Measurements from ENCODE around the gene NEK6.

NEK6 gene

DNA sequence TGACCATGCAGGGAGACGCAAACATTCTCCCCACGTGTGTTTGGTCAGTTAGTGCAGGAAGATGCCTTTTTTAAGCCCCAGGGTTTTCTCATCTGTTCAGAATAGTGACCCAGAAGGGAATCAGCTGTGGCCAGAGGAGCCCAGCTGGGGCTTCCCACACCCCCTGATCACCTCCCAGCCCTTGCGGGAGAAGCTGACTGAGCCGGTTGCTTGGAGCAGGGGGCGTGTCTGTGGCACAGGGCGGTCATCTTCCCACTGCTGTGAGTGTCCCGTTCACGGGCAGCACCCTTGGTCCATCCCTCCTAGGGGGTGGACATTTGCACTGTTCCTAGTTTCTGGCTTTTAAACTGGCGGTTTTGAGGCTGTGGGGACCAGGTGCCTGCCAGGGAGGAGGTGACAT is 69.7 kb downstream of the NEK6 start:
- H3K27me3 ChIP-seq (ENCODE audit: control insufficient read depth, insufficient read depth, low read length) = no peaks in the 10 kb centered on the region
- no peak overlapping the region for H3K9ac ChIP-seq (ENCODE audit: low read depth, low read length)
- no peak overlapping the region for H3K4me3 ChIP-seq (ENCODE audit: low read depth, low read length)
- 0 out of 2 replicates have a peak, but pooled peaks cover 2% of the 10 kb centered on the region for H3K36me3 ChIP-seq (ENCODE audit: control insufficient read depth, insufficient read depth, low read length)
- H3K9me3 ChIP-seq (ENCODE audit: control insufficient read depth, insufficient read depth, low read length) = no peaks in the 10 kb centered on the region
- no peak overlapping the region for H3K27ac ChIP-seq (ENCODE audit: low read depth, low read length)
- no peaks in the 10 kb centered on the region for H3K4me1 ChIP-seq (ENCODE audit: control insufficient read depth, insufficient read depth, low read length)

DNA sequence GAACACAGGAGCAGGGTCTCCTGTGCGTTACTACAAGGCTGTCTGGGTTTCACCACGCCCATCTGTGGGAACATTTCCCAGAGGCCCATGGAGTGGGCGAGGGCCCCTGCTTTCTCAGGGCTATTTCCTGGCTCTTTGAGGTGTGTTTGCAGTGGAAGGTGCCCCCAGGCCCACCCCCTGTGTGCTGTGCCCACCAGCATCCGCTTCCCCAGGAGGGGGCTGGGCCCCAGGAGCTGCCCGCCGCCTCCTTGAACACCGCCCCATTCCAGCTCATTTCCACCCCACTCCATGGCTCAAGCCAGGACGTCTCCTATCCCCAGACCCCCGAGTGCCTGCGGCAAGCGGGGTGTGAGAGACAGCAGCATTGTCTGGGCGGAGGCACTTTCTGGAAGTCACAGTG is 70.5 kb downstream of the NEK6 start:
- Histone ChIP-seq H3K4me1 (ENCODE audit: control insufficient read depth, insufficient read depth, low read length) (no peaks in the 10 kb centered on the region), H3K27me3 (ENCODE audit: control insufficient read depth, insufficient read depth, low read length) (no peaks in the 10 kb centered on the region), H3K36me3 (ENCODE audit: control insufficient read depth, insufficient read depth, low read length) (0 out of 2 replicates have a peak, but pooled peaks cover 2% of the 10 kb centered on the region), H3K4me3 (ENCODE audit: low read depth, low read length) (no peak overlapping the region), H3K27ac (ENCODE audit: low read depth, low read length) (no peak overlapping the region), H3K9ac (ENCODE audit: low read depth, low read length) (no peak overlapping the region), H3K9me3 (ENCODE audit: control insufficient read depth, insufficient read depth, low read length) (no peaks in the 10 kb centered on the region)

DNA sequence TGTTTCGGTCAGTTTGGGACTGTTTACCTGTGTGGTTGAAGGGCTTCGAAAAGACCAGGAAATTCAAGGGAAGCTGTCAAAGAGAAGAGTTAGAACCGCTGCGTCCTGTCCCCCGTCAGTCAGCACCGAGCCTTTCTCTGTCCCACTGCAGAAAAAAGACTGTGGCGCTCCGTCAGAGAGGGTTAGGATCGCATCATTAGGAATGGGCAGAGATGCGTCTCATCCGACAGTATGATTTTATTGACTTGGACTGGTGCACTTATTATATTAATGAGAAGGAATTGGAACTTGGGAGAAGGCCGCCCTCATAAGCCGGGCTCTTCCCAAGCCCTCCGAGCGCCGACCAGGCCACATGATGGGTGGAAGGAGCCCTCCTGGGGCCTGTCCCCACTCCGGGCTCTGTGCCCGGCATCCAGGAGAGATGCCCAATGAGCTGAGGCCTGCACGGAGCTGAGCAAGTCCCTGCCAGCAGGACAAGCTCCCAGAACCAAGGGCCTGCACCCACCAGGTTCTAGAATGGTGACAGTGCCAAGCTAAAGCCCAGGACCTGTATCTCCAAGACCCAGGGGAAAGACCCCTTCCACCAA is 71.5 kb downstream of the NEK6 start:
- Histone ChIP-seq H3K9ac (ENCODE audit: low read depth, low read length) (no peak overlapping the region), H3K4me1 (ENCODE audit: control insufficient read depth, insufficient read depth, low read length) (no peaks in the 10 kb centered on the region), H3K27me3 (ENCODE audit: control insufficient read depth, insufficient read depth, low read length) (no peaks in the 10 kb centered on the region), H3K9me3 (ENCODE audit: control insufficient read depth, insufficient read depth, low read length) (no peaks in the 10 kb centered on the region), H3K27ac (ENCODE audit: low read depth, low read length) (no peak overlapping the region), H3K4me3 (ENCODE audit: low read depth, low read length) (no peak overlapping the region), H3K36me3 (ENCODE audit: control insufficient read depth, insufficient read depth, low read length) (0 out of 2 replicates have a peak, but pooled peaks cover 2% of the 10 kb centered on the region)

DNA sequence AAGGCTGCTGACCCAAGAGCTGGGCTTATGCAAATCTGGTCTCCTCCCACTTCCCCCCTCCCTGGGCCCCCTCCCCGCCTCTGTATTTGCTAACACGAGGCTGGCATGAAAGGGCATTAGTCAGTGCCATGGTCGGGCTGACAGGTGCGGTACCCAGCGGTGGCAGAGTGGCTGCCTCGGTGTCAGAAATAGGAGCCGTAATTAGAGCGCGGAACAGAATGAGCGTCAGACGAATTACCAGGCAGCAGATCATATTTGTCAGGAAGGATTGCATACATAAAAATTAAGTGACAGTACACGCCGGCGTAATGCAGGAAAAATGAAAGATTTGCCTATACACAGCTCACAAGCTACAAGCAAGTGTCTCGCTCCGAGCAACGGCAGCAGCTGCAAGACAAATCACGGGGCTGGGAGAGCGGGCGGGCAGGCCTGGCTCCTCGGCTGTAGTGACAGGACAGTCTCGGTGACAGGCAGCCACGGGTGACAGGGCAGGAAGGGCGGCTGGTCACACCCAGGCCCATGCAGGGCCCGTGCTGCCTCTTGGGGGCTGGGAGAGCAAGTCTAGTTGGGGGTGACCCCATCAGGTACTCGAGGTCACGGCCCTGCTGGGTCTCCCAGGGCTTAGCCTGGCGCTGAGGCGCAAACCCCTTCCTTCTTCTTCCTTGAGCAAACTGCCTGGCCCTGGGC is 72.4 kb downstream of the NEK6 start:
- Histone ChIP-seq H3K36me3 (ENCODE audit: control insufficient read depth, insufficient read depth, low read length) (0 out of 2 replicates have a peak, but pooled peaks cover 2% of the 10 kb centered on the region), H3K27ac (ENCODE audit: low read depth, low read length) (no peak overlapping the region), H3K4me1 (ENCODE audit: control insufficient read depth, insufficient read depth, low read length) (no peaks in the 10 kb centered on the region), H3K9ac (ENCODE audit: low read depth, low read length) (no peak overlapping the region), H3K4me3 (ENCODE audit: low read depth, low read length) (no peak overlapping the region), H3K9me3 (ENCODE audit: control insufficient read depth, insufficient read depth, low read length) (no peaks in the 10 kb centered on the region), H3K27me3 (ENCODE audit: control insufficient read depth, insufficient read depth, low read length) (no peaks in the 10 kb centered on the region)

DNA sequence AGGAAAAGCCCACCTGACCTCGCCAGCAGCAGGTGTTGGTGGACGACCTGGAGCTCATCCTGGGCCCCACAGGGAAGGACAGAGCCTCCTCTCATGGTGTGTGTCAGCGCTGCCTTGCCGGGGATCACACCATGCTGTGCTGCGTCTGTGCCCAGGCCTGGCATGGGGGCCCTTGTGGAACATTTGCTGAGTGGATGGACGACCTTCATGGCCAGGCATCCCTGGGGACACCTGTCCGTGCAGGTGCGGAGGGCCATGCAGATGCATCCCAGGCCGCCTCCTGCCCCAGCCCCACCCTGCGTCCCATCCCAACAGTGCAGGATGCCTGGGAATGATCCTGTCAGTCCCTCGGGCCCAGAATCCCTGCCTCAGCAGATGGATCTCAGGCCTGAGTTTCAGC is 73.8 kb downstream of the NEK6 start:
- Histone ChIP-seq H3K36me3 (ENCODE audit: control insufficient read depth, insufficient read depth, low read length) (0 out of 2 replicates have a peak, but pooled peaks cover 2% of the 10 kb centered on the region), H3K27ac (ENCODE audit: low read depth, low read length) (no peak overlapping the region), H3K27me3 (ENCODE audit: control insufficient read depth, insufficient read depth, low read length) (no peaks in the 10 kb centered on the region), H3K4me1 (ENCODE audit: control insufficient read depth, insufficient read depth, low read length) (no peaks in the 10 kb centered on the region), H3K9ac (ENCODE audit: low read depth, low read length) (no peak overlapping the region), H3K4me3 (ENCODE audit: low read depth, low read length) (no peak overlapping the region), H3K9me3 (ENCODE audit: control insufficient read depth, insufficient read depth, low read length) (no peaks in the 10 kb centered on the region)

DNA sequence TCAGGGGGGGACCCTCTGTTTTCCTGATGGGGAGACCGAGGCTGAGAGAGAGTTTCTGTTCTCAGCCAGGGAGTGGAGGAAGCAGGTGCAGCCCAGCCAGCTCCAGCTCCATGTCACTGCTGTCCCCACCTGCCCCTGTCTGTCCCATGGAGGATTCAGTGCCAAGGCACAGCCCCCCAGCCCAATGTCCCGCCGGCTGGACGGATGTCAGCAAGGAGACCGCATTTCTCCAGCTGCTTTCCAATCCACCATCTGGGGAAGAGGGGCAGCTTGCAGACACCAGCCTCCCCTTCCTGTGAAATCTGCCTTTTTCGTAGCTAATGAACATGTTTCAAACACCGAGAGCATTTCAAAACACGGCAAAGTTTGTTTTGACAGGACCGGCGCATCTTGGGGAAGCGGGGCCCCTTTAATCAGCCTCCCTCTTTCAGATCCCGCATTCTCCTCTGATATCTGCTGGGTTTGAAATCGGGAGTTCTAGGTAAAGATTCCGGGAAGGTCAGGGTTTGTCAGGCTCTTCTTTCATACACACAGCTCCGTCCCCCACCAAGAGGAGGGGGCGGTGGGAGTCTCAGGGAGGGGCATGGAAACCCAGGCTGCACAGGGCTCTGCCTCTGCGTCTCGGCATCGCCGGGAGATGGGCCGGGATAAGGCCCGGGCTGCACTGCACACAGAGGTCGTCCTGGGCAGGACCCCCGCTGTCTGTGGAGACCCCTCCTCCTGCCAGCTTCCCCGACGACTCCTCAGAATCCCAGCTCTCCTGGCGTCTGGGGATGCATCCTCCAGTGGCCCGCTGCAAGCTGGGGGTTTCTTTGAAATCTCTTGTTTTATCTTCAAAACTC is 74.8 kb downstream of the NEK6 start:
- no peaks in the 10 kb centered on the region for H3K9me3 ChIP-seq (ENCODE audit: control insufficient read depth, insufficient read depth, low read length)
- no peak overlapping the region for H3K9ac ChIP-seq (ENCODE audit: low read depth, low read length)
- H3K4me1 ChIP-seq (ENCODE audit: control insufficient read depth, insufficient read depth, low read length) = no peaks in the 10 kb centered on the region
- no peak overlapping the region for H3K27ac ChIP-seq (ENCODE audit: low read depth, low read length)
- H3K36me3 ChIP-seq (ENCODE audit: control insufficient read depth, insufficient read depth, low read length) = 0 out of 2 replicates have a peak, but pooled peaks cover 2% of the 10 kb centered on the region
- no peak overlapping the region for H3K4me3 ChIP-seq (ENCODE audit: low read depth, low read length)
- no peaks in the 10 kb centered on the region for H3K27me3 ChIP-seq (ENCODE audit: control insufficient read depth, insufficient read depth, low read length)

DNA sequence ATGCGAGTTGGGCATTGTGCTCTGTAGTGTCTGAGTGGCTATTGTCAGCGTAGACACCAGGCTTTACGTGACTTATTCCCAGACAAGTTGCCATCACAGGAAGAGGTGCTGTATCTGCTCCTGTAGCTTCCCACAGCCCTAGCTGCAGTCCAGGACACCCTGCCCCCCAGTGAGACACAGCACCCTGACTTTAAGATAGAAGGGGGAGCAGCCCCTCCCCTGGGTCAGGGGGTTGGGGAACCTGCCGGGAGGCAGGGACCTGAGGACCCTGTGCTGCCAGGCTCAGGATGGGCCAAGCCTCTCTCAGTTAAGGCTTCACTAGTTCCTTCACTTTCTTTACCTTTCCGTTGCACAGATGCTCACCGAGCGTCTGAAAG is 75.4 kb downstream of the NEK6 start:
- H3K9me3 ChIP-seq (ENCODE audit: control insufficient read depth, insufficient read depth, low read length) = no peaks in the 10 kb centered on the region
- H3K4me3 ChIP-seq (ENCODE audit: low read depth, low read length) = no peak overlapping the region
- H3K4me1 ChIP-seq (ENCODE audit: control insufficient read depth, insufficient read depth, low read length) = no peaks in the 10 kb centered on the region
- H3K27ac ChIP-seq (ENCODE audit: low read depth, low read length) = no peak overlapping the region
- no peaks in the 10 kb centered on the region for H3K27me3 ChIP-seq (ENCODE audit: control insufficient read depth, insufficient read depth, low read length)
- H3K9ac ChIP-seq (ENCODE audit: low read depth, low read length) = no peak overlapping the region
- no peaks in the 10 kb centered on the region for H3K36me3 ChIP-seq (ENCODE audit: control insufficient read depth, insufficient read depth, low read length)

DNA sequence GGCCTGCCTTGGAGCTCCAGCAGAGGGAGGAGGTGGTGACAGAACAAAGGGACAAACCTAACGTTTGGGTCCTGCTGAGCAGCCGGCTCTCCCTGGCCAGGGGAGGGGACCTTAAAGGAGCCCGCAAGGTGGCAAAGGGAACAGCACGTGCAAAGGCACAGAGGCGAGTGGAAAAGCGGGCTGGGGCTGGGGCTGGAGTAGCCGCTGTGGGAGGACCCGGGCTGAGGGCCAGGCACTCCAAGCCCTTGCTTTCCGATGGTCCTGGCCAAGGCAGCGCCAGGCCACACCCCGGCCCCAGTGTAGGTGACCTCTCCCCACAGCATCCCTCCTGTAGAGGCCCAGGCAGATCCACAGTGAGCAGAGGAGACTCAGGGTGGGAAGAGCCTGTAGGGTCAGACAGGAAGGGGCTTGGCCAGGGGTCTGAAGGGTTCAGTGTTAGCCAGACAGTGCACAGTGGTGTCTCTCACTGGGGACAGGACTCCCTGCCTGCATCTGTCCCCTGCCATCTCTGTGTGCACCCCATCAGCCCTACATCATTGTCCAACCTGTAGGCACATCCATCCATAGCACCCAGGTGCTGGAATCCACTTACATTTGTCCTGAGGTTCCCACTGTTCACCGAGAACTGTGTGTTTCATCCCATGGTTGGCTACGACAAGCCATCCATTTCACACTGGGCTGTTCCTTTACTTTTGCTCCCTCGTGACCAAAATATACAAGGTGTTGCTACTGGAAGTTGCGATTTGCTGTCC is 77.0 kb downstream of the NEK6 start:
- Histone ChIP-seq H3K4me3 (ENCODE audit: low read depth, low read length) (no peak overlapping the region), H3K9me3 (ENCODE audit: control insufficient read depth, insufficient read depth, low read length) (no peaks in the 10 kb centered on the region), H3K4me1 (ENCODE audit: control insufficient read depth, insufficient read depth, low read length) (peaks cover 3% of the 10 kb centered on the region; the same call in 1 of the 2 replicates), H3K9ac (ENCODE audit: low read depth, low read length) (no peak overlapping the region), H3K27me3 (ENCODE audit: control insufficient read depth, insufficient read depth, low read length) (no peaks in the 10 kb centered on the region), H3K27ac (ENCODE audit: low read depth, low read length) (no peak overlapping the region), H3K36me3 (ENCODE audit: control insufficient read depth, insufficient read depth, low read length) (no peaks in the 10 kb centered on the region)

DNA sequence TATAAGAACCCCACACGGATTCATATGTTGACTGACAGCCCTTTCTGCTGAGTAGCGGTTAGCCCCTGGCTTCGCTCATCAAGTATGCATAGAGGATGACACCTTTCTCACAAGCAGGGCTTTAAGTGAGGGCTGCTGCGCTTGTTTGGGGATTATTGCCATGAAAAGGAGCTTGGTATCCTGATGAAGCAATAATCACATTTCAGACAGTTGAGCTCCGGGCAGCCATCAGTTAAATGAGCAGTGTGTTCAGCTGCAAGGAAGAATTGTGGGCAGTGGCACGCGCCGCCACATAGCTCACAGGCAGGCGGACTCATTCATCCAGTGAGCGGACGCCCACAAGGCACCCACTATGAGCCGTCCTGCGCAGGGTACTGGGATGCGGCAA is 77.6 kb downstream of the NEK6 start:
- H3K36me3 ChIP-seq (ENCODE audit: control insufficient read depth, insufficient read depth, low read length) = no peaks in the 10 kb centered on the region
- H3K9ac ChIP-seq (ENCODE audit: low read depth, low read length) = no peak overlapping the region
- H3K27ac ChIP-seq (ENCODE audit: low read depth, low read length) = no peak overlapping the region
- no peaks in the 10 kb centered on the region for H3K9me3 ChIP-seq (ENCODE audit: control insufficient read depth, insufficient read depth, low read length)
- H3K4me1 ChIP-seq (ENCODE audit: control insufficient read depth, insufficient read depth, low read length) = peaks cover 6% of the 10 kb centered on the region; the same call in 1 of the 2 replicates
- H3K27me3 ChIP-seq (ENCODE audit: control insufficient read depth, insufficient read depth, low read length) = no peaks in the 10 kb centered on the region
- no peak overlapping the region for H3K4me3 ChIP-seq (ENCODE audit: low read depth, low read length)

DNA sequence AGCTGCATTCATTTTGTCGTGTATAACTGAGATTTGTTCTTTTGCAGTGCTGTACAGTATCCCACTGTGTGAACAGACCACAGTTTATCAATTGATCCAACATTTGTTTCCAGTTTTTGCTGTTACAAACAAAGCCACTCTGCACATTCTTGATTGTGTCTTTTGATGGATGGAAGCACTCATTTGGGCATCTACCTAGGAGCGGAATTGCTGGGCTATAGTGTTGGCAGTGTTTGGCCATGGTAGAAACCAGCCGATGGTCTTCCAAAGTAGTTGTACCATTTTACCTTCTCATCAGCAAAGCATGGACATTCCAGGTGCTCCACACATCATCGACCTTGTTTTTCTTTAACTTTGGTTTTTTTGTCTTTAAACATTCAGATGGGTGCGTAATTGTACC is 79.8 kb downstream of the NEK6 start:
- no peaks in the 10 kb centered on the region for H3K36me3 ChIP-seq (ENCODE audit: control insufficient read depth, insufficient read depth, low read length)
- no peak overlapping the region for H3K27ac ChIP-seq (ENCODE audit: low read depth, low read length)

More for the DNA sequence above, 79.8 kb downstream of the NEK6 start:
- Histone ChIP-seq H3K9me3 (ENCODE audit: control insufficient read depth, insufficient read depth, low read length) (no peaks in the 10 kb centered on the region), H3K9ac (ENCODE audit: low read depth, low read length) (no peak overlapping the region), H3K27me3 (ENCODE audit: control insufficient read depth, insufficient read depth, low read length) (no peaks in the 10 kb centered on the region), H3K4me3 (ENCODE audit: low read depth, low read length) (no peak overlapping the region), H3K4me1 (ENCODE audit: control insufficient read depth, insufficient read depth, low read length) (peaks cover 6% of the 10 kb centered on the region; the same call in 1 of the 2 replicates)

Data from HUES48 (cell line).